Activated CD8-positive, alpha-beta T cell treated with anti-CD3 and anti-CD28 coated beads for 36 hours (primary cell): ENCODE measurements around the gene MOCS2. TPM values are rescaled to one million over a fixed set of nuclear protein-coding genes. Genes with fewer than 3 reads are reported as not detected.

Experiments used
- ATAC-seq: fragments of 200-7000 bp; cut with Tn5 transposase; one replicate; pipeline ENCODE4 v1.10.0; 2021; ENCODE audit warnings: mild to moderate bottlenecking, moderate library complexity
- CTCF ChIA-PET: fragments of 350-600 bp; sonication (Branson Sonifier 250); formaldehyde crosslinking; loops from one replicate; lab custom pipeline; 2021; ENCODE audit warnings: antibody characterized with exemption; lab: Charles Lee
- POLR2A ChIA-PET: fragments of 350-600 bp; sonication (Branson Sonifier 250); formaldehyde crosslinking; loops from one replicate; lab custom pipeline; 2021; ENCODE audit warnings: antibody characterized with exemption; lab: Charles Lee
- DNase-seq: peaks from one replicate; pipeline ENCODE4 v3.0.0-alpha.2; 2020
- H3K27ac Mint-ChIP-seq: one replicate; pipeline ENCODE4 v1.8.0; 2021; ENCODE audit warnings: mild to moderate bottlenecking, mixed read lengths
- H3K27me3 Mint-ChIP-seq: one replicate; pipeline ENCODE4 v1.8.0; 2021; ENCODE audit warnings: mixed read lengths
- H3K36me3 Mint-ChIP-seq: one replicate; pipeline ENCODE4 v1.8.0; 2021; ENCODE audit warnings: low read depth, mixed read lengths
- H3K4me1 Mint-ChIP-seq: one replicate; pipeline ENCODE4 v1.8.0; 2021; ENCODE audit warnings: low read depth, mixed read lengths
- H3K4me3 Mint-ChIP-seq: one replicate; pipeline ENCODE4 v1.8.0; 2021; ENCODE audit warnings: mild to moderate bottlenecking, moderate library complexity, mixed read lengths
- H3K9me3 Mint-ChIP-seq: one replicate; pipeline ENCODE4 v1.8.0; 2021; ENCODE audit warnings: mixed read lengths
- CTCF ChIP-seq: fragments of 200-600 bp; IDR thresholded peaks from one replicate; pipeline ENCODE4 v1.8.0; 2022; ENCODE audit warnings: antibody characterized with exemption, mild to moderate bottlenecking
- intact Hi-C: fragments of 100-400 bp; cut with micrococcal nuclease; formaldehyde crosslinking; loops from one replicate; pipeline ENCODE4 v1.10.0; 2022
- total RNA-seq, 2 experiments: library from RNA; stranded (reverse); gene quantifications; one replicate each; pipeline ENCODE4 v1.2.3, GENCODE V29; 2021

MOCS2 gene
- total RNA-seq, 2 experiments from 2014 or later, result 18.6 to 19.9 TPM

GRCh38 chr5:53066088-53066487 is 43.5 kb downstream of the MOCS2 start:
- POLR2A ChIA-PET, result no interaction called here
- TF ChIP-seq CTCF, result no peak
- H3K27ac Mint-ChIP-seq, result no peak overlapping the region
- CTCF ChIA-PET, result no interaction called here
- ATAC-seq (no peak), DNase-seq (no peak)
- no peaks in the 10 kb centered on the region for H3K9me3 Mint-ChIP-seq
- no peaks in the 10 kb centered on the region for H3K36me3 Mint-ChIP-seq
- H3K27me3 Mint-ChIP-seq, result peaks cover 2% of the 10 kb centered on the region
- H3K4me1 Mint-ChIP-seq, result peaks cover 14% of the 10 kb centered on the region
- no peak overlapping the region for H3K4me3 Mint-ChIP-seq
- intact Hi-C loops, result no loop called here

- H3K27me3 Mint-ChIP-seq, result peaks cover 5% of the 10 kb centered on the region
Measured at GRCh38 chr5:53063791-53064190, 45.8 kb downstream of the MOCS2 start.

DNA sequence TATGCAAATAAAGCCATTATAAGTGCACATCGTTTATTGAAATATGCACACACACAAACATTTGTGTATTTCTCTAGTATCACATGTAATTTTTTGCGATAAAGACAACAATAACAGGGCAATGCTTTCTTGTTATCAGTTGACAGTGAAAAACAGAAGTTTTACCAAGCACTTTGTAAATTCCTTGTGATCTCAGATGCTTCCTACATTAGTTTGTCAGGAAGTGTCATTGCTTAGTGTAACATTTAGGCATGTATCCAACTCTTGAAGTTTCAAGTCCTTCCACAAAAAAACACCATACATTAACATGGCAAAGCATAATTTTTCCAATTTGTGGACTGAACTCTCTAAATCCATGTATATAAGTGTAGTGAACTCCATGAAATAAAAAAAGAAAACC is 46.4 kb downstream of the MOCS2 start:
- no peak for ATAC-seq
- no peak for TF ChIP-seq CTCF
- Mint-ChIP-seq H3K36me3 (no peaks in the 10 kb centered on the region), H3K27ac (no peak overlapping the region), H3K4me3 (no peak overlapping the region), H3K9me3 (no peaks in the 10 kb centered on the region), H3K4me1 (no peaks in the 10 kb centered on the region), H3K27me3 (peaks cover 9% of the 10 kb centered on the region)
- CTCF ChIA-PET, result no interaction called here
- intact Hi-C loops, result no loop called here
- DNase-seq, result no peak
- POLR2A ChIA-PET, result no interaction called here

More at GRCh38 chr5:53063791-53064190, 45.8 kb downstream of the MOCS2 start:
- intact Hi-C loops, result no loop called here
- DNase-seq, result no peak
- Mint-ChIP-seq H3K36me3 (no peaks in the 10 kb centered on the region), H3K9me3 (no peaks in the 10 kb centered on the region), H3K4me1 (no peaks in the 10 kb centered on the region), H3K27ac (no peak overlapping the region), H3K4me3 (no peak overlapping the region)
- POLR2A ChIA-PET, result no interaction called here
- CTCF ChIA-PET, result no interaction called here
- no peak for ATAC-seq
- no peak for TF ChIP-seq CTCF

DNA sequence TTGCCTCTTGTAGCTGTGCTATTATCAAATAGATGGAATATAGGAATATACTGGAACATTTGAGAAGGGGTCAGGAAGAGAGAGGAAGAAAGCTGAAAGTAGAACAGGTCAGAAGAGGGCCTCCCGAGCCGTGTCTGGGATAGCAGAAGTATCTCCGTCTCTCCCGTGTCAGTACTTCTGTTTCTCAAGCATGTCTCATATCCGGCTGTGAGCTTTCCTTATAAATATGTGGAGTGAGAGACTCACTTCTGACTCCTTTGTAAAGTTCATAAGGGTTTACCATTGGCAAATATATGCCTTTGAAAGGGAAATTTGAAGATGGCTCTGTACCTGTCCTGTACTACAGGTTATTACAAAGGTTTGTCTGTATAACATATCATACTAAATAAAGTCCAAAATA is 50.3 kb downstream of the MOCS2 start:
- Mint-ChIP-seq H3K27ac (no peak overlapping the region), H3K4me3 (no peak overlapping the region), H3K27me3 (peaks cover 9% of the 10 kb centered on the region), H3K4me1 (no peaks in the 10 kb centered on the region), H3K9me3 (no peaks in the 10 kb centered on the region), H3K36me3 (no peaks in the 10 kb centered on the region)
- ChIA-PET CTCF (interaction anchor here (0.8 to 1.2 kb wide), 2 partner anchors 10 to 11 kb away, joined by 3 read pairs; no protein-coding TSS in a partner anchor), POLR2A (no interaction called here)
- intact Hi-C loops, result no loop called here
- no peak for TF ChIP-seq CTCF
- ATAC-seq, result no peak
- DNase-seq, result no peak

DNA sequence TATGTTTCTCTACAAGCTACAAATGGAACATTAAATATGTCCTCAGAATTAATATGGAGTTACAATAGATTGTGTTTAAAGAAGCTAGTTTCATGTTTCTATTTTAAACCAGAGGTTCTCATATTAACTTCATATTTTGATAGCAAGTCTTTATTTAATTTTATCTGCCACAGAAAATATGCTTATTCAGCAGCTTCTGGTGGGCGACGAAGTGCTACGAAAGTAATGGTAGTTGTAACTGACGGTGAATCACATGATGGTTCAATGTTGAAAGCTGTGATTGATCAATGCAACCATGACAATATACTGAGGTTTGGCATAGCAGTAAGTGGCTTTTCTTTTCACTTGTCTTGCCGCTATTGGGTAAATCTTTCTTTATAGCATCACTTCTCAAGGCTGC is 54.2 kb downstream of the MOCS2 start:
- no peak overlapping the region for H3K4me3 Mint-ChIP-seq
- intact Hi-C loops, result no loop called here
- ATAC-seq (no peak), DNase-seq (no peak)
- H3K4me1 Mint-ChIP-seq, result no peaks in the 10 kb centered on the region
- H3K27me3 Mint-ChIP-seq, result peaks cover 9% of the 10 kb centered on the region
- no peaks in the 10 kb centered on the region for H3K9me3 Mint-ChIP-seq
- TF ChIP-seq CTCF, result no peak
- H3K27ac Mint-ChIP-seq, result no peak overlapping the region
- no peaks in the 10 kb centered on the region for H3K36me3 Mint-ChIP-seq
- ChIA-PET CTCF (interaction anchor here (1.1 kb wide), 1 partner anchor 34 kb away, joined by 3 read pairs; no protein-coding TSS in a partner anchor), POLR2A (no interaction called here)
